Globus pallidus (tissue), 1 donor: ENCODE data around the gene WTIP.
"Not testable (repeated sequence)": the region's sequence is repeated elsewhere in the genome, so short reads cannot be mapped to it uniquely, and the experiment has no call there.

Experiments
- DNase-seq: peaks from one replicate; pipeline ENCODE4 v3.0.0-alpha.2; 2015; ENCODE audit warnings: low spot score

WTIP gene

DNA sequence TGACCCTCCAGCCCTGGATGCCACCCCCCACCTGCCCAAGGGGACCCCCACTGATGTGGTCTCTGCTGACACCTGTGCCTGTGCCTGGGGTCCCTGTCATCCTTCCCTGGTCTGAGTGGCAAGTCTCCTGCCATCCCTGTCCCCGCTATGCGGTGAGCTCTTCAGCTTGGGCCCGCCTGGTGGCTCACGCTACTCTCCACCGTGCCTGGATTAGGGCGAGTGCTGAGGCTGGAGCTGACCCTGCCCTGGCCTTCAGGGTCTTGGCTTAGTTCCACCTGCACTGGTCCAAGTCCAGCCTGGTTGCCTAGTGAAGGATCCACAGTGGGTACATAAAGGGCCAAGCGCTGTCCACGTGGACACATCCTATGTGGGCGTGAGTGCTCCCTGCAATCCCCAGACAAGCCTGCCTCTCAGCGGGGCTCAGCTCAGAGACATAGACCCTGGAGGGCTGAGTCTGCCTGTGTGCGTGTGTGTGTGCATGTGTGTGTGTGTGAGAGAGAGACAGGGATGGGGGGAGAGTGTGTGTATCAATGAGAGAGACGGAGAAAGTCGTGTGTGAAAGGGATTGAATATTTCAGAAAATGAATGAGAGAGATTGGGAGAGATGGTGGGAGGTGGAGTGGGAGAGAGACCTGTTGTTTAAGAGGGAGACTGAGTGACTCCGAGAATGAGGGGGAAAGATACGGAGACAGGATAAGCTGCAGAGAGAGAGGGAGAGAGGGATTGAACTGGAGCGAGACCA, 22.1 kb downstream of the WTIP start:
- DNase-seq = no peak

GRCh38 chr19:34504273-34504808, 22.8 kb downstream of the WTIP start:
- no peak for DNase-seq

DNA sequence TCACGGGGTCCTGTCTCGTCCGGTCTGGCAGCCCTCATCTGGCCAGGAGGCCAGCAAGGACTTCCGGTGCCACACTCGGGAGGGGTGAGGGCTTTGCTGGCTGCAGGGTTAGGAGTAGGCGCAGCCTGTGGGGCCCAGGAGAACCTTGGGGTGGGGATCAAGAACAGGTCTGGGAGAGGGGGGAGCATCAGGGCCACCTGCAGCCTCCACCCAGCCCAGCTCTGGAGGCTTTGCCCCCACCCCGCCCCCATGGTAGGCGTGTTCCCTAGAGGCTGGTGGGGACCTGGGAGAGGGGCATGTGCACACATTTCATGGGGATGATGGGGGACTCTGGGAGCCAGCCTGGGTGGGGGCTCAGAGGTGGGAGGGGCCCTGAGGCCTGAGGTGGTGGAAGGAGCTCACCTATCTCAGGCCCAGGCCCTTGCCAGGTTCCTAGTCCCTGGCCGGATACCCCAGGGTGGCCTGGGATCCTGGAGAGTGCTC, 23.3 kb downstream of the WTIP start:
- no peak for DNase-seq

GRCh38 chr19:34505321-34506025, 23.9 kb downstream of the WTIP start:
- DNase-seq = no peak

DNA sequence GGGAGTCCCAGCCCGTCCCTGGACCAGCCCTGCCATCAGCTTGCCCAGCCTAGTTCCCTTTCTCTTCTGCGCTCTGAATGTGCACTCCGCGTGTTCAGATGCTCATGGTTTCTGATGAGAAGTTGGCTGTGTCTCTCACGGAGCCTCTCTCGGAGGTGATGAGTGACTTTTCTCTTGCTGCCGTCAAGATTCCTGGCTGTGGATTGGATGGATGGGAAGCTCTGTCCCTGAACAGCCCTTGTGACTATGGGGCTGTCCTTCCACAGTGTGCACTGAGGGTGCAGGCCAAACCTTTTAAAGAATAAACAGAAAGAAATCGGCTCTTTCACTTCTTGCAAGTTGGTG, 24.4 kb downstream of the WTIP start:
- no peak for DNase-seq

- DNase-seq = no peak
Observed at GRCh38 chr19:34507414-34508067, 26.0 kb downstream of the WTIP start.

GRCh38 chr19:34508540-34508939, 27.0 kb downstream of the WTIP start:
- DNase-seq = no peak

GRCh38 chr19:34510904-34511303, 29.3 kb downstream of the WTIP start:
- DNase-seq = not testable (repeated sequence)

DNA sequence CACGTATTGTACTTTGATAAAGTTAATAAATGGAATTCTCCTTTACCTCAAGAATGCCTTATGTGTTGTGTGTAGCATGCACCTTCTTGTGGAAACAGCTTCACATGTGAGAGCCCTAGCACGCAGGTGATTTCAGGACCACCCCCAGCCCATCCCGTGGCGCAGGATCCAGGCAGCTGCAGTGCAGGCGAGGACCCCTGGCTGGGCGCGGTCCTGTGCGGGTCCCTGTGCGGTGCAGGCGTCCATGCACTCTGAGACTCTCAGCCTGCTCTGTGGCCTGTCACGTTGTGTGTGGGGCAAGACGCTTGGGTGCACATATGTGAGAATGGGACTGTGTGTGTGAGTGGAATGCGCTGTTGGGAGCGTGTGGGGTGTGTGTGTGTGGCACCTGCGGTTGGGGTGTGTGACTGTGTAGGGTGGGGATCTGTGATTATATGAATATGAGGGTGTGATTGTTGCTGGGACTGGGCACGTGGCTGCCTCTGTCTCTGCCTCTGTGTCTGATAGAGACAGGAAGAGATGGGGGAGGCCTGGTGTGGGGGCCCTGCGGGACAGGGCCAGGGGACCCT, 30.8 kb downstream of the WTIP start:
- no peak for DNase-seq

DNA sequence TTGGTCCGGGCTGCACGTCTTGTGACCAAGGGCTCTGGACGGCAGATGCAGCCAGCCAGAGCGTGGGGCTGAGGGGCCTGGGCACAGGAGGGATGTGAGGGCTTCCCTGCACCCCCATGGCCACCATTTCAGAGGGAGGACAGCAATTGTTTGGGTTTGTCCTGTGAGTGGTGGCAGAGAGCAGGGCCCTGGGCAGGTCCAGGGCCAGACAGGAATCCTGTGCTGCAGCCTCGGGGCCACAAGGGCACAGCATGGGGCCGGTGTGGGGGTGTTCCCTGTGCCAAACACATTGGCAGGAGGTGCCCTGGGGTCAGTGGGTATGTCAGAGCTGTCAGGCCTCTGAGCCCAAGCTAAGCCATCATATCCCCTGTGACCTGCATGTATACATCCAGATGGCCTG, 32.2 kb downstream of the WTIP start:
- no peak for DNase-seq

- no peak for DNase-seq
Observed at GRCh38 chr19:34519602-34520001, 38.0 kb downstream of the WTIP start.

DNA sequence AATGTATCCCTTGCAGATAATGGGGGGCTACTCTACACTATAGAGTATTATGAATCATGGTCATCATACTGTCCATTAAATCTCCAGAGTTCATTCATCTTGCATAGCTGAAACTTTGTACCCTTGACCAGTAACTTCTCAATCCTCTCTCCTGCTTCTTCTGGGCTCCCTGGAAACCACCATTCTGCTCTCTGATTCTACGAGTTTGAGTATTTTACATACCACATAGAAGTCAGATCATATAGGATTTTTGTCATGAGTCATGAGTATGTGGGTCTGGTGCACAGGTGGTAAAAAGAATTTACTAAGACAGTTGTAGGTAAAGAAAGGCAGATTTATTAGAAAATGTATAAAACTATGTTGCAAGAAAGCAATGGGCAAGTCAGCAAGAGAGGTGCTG, 41.9 kb downstream of the WTIP start:
- no peak for DNase-seq

DNA sequence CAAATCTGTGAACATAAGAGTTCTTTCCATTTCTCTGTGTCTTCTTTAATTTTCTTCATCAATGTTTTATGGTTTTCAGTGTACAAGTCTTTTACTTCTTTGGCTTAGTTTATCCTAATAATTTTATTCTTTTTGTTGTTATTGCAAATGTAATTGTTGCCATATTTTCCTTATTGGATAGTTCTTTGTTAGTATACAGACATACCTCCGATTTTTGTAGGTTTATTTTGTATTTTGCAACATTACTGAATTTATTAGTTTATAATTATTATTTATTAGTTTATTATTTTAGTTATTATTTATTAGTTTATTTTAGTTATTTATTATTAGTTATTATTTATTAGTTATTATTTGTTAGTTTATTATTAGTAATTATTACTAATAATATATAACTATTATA, 43.4 kb downstream of the WTIP start:
- DNase-seq = no peak

DNA sequence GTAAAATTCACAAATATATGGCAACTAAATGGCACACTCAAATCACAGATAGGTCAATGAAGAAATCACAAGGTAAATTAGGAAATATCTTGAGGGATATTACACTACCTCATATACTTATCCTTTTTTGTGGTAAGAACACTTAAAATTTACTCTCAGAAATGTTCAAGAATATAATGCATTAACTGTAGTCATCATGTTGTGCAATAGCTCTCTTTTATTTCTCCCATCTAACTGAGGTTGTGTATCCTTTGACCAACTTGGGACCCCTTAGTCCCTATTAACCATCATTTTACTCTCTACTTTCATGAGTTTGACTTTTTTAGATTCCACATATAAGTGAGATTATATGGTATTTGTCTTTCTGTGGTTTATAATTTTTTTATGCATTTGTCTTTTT, 52.6 kb downstream of the WTIP start:
- DNase-seq = no peak

DNA sequence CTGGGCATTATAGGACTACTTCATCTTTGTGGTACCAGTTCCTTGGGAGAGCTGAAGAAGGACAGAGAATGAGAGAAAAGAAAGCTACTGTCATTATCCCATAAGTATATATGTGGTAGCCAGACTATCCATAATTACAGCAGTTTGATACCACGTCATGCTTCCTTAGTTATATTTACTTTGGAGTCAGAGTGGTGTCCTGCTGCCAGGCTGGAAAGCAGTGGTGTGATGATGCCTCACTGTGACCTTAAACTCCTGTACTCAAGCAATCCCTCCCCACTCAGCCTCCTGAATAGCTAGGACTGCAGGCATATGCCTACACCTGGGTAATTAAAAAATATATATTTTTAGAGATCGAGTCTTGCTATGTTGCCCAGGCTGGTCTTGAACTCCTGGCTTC, 57.8 kb downstream of the WTIP start:
- no peak for DNase-seq

GRCh38 chr19:34540811-34541557, 59.4 kb downstream of the WTIP start:
- no peak for DNase-seq

DNA sequence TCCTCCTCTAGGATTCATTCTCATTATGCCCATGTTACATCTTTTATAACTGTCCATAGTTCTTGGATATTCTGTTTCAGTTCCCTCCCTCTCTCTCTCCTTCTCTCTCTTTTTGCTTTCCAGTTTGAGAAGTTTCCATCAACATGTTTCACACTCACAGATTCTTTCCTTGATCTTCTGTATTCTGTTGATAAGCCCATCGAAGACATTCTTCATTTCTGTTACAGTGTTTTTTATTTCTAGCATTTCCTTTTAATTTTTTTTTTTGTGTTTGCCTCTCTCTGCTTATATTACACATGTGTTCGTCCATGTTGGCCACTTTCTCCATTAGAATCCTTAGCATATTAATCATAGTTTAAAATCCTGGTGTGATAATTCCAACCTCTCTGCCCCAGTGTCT, 68.3 kb downstream of the WTIP start:
- no peak for DNase-seq

DNA sequence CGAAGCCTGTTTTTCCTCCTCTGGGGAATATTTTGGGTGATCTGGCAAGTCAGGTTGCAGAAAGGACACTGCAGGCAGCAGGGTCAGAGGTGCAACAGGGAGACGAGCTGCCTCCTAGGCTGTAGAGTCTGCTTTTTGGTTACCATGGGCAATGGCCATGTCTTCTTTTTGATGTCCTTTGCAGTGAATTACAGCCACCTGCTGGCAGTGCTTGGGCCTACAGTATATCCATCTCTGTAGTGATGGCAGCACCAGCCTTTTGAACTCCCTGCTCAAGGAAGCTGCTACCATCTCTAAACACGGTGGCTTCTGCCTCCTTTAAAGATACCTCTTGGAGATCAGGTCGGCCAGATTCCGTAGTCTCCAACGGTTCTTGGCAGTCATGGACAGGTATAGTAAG, 73.9 kb downstream of the WTIP start:
- no peak for DNase-seq

DNA sequence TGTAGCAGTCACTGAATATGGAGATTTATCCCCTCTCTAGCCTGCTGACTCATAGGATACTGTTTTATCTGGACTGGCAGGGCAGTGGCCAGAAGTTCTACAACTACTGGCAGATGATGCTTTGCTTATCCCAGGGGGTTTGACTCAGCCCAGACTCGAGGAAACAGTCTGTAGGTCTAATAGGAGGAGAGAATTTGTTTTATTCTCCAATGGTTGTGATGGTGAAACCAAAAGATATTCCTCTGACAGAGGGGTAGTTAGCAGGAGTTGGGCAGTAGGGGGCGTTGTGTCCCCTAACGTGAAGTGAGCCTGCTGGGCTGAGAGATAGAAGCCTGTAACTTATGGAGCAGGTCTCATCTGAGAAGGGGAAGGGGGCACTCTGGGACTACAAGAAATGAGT, 74.9 kb downstream of the WTIP start:
- peak; percentile 0 for DNase-seq

GRCh38 chr19:34559045-34559444, 77.5 kb downstream of the WTIP start:
- no peak for DNase-seq

DNA sequence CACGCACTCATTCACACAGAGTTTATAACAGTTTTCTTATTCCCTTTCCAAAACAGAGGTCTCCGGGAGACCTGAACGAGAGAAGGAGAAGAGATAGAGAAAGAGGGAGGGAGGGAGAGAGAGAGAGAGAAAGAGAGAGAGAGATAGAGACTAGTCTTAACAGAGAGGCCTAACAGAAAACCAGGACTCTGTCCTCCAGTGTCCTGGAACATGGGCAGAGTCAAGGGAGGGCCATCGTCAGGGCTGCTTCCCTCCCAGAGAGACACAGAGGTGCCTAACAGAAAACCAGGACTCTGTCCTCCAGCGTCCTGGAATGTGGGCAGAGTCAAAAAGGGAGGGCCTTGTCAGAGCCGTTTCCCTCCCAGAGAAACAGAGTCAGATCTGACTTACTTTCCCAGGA, 78.7 kb downstream of the WTIP start:
- DNase-seq = no peak
